Common myeloid progenitor, CD34-positive (primary cell): ENCODE results near the gene MGMT.

Experiments used
- CTCF ChIA-PET: fragments of 350-600 bp; sonication (Branson Sonifier 250); formaldehyde crosslinking; loops from one replicate; lab custom pipeline; 2021; ENCODE audit warnings: antibody characterized with exemption; lab: Charles Lee
- POLR2A ChIA-PET: fragments of 350-600 bp; sonication (Branson Sonifier 250); formaldehyde crosslinking; loops from one replicate; lab custom pipeline; 2021; ENCODE audit warnings: antibody characterized with exemption; lab: Charles Lee
- DNase-seq, 3 donors: peaks; one replicate each; pipeline versions ENCODE4 v3.0.0 to v3.0.0-alpha.2; 2013
- H3K27ac ChIP-seq, 2 experiments: 1 replicate in 1 of 2; 2 replicates in 1 of 2; pipeline ENCODE4 v1.7.0; 2013; ENCODE audit warnings: inconsistent platforms in 2 of 2, low read length in 2 of 2, mild to moderate bottlenecking in 2 of 2, low read depth in 1 of 2, moderate library complexity in 1 of 2; ENCODE audit not compliant: severe bottlenecking in 2 of 2, insufficient read depth in 1 of 2, poor library complexity in 1 of 2
- H3K27me3 ChIP-seq, 5 experiments: replicated peaks in 2 of 5; 1 replicate in 3 of 5; 2 replicates in 2 of 5; pipeline versions ENCODE4 v1.6.1 to v1.7.0; 2013; ENCODE audit warnings: low read length in 4 of 5, mild to moderate bottlenecking in 2 of 5, moderate library complexity in 2 of 5, inconsistent platforms in 1 of 5; ENCODE audit not compliant: insufficient read depth in 5 of 5, control insufficient read depth in 4 of 5
- H3K36me3 ChIP-seq, 4 experiments: 1 replicate in 2 of 4; 2 replicates in 2 of 4; pipeline versions ENCODE4 v1.6.1 to v1.7.0; 2013; ENCODE audit warnings: low read length in 3 of 4, control low read depth in 1 of 4, mild to moderate bottlenecking in 1 of 4; ENCODE audit not compliant: control insufficient read depth in 4 of 4, insufficient read depth in 4 of 4
- H3K4me1 ChIP-seq, 4 experiments: 1 replicate in 3 of 4; 2 replicates in 1 of 4; pipeline versions ENCODE4 v1.6.1 to v1.7.1; 2013; ENCODE audit warnings: low read length in 3 of 4, mild to moderate bottlenecking in 3 of 4, control low read depth in 1 of 4, inconsistent platforms in 1 of 4, moderate library complexity in 1 of 4; ENCODE audit not compliant: control insufficient read depth in 4 of 4, insufficient read depth in 4 of 4; ENCODE audit errors: control extremely low read depth in 1 of 4
- H3K4me3 ChIP-seq, 7 experiments: 1 replicate in 4 of 7; 2 replicates in 3 of 7; pipeline versions ENCODE4 v1.5.1 to v1.7.0; 2013; ENCODE audit warnings: mild to moderate bottlenecking in 7 of 7, low read length in 6 of 7, moderate library complexity in 6 of 7, inconsistent platforms in 2 of 7, low read depth in 2 of 7, control low read depth in 1 of 7; ENCODE audit not compliant: insufficient read depth in 4 of 7, control insufficient read depth in 1 of 7; ENCODE audit errors: extremely low read depth in 1 of 7
- H3K9me3 ChIP-seq, 5 experiments: 1 replicate in 4 of 5; 2 replicates in 1 of 5; pipeline versions ENCODE4 v1.6.1 to v1.7.1; 2013; ENCODE audit warnings: low read length in 4 of 5, mild to moderate bottlenecking in 2 of 5, inconsistent platforms in 1 of 5, low read depth in 1 of 5, moderate library complexity in 1 of 5; ENCODE audit not compliant: control insufficient read depth in 4 of 5, insufficient read depth in 2 of 5; ENCODE audit errors: control extremely low read depth in 1 of 5
- WGBS: methylation state at CpG from one replicate; pipeline ENCODE4 v1.1.5; 2013; ENCODE audit not compliant: insufficient coverage; 5-methylcytosine and 5-hydroxymethylcytosine counted together

The MGMT gene

GRCh38 chr10:129545261-129545660 lies 78.2 kb downstream of the MGMT start:
- Histone ChIP-seq H3K4me3 (no peak overlapping the region), H3K9me3 (peaks cover 0 to 4% (median 0%) of the 10 kb centered on the region in 5 experiments), H3K36me3 (peaks cover 0 to 4% (median under 1%) of the 10 kb centered on the region in 4 experiments), H3K27me3 (no peaks in the 10 kb centered on the region), H3K4me1 (no peaks in the 10 kb centered on the region), H3K27ac (no peak overlapping the region)
- DNase-seq: no peak
- ChIA-PET CTCF (no interaction called here), POLR2A (no interaction called here)
- 98% methylated on average over 6 of the region's 8 CpGs for WGBS

- peaks cover 0 to 5% (median 2%) of the 10 kb centered on the region in 4 experiments for H3K36me3 ChIP-seq
- CTCF ChIA-PET: no interaction called here
Measured at GRCh38 chr10:129546106-129546505, 79.1 kb downstream of the MGMT start.

GRCh38 chr10:129547608-129548007 lies 80.6 kb downstream of the MGMT start:
- Histone ChIP-seq H3K27ac (no peak overlapping the region), H3K4me3 (no peak overlapping the region), H3K36me3 (peaks cover 0 to 6% (median 2%) of the 10 kb centered on the region in 4 experiments), H3K27me3 (no peaks in the 10 kb centered on the region), H3K4me1 (no peaks in the 10 kb centered on the region), H3K9me3 (peaks cover 0 to 7% (median 0%) of the 10 kb centered on the region in 5 experiments)
- ChIA-PET POLR2A (interaction anchor here (0.7 kb wide), 1 partner anchor 41 kb away, joined by 3 read pairs; no protein-coding TSS in a partner anchor), CTCF (no interaction called here)
- DNase-seq: no peak
- 97% methylated on average over 6 of the region's 7 CpGs for WGBS

More at GRCh38 chr10:129546106-129546505, 79.1 kb downstream of the MGMT start:
- Histone ChIP-seq H3K27me3 (no peaks in the 10 kb centered on the region), H3K9me3 (peaks cover 0 to 7% (median 0%) of the 10 kb centered on the region in 5 experiments), H3K27ac (no peak overlapping the region), H3K4me1 (no peaks in the 10 kb centered on the region), H3K4me3 (no peak overlapping the region)
- POLR2A ChIA-PET: no interaction called here
- WGBS: 85% methylated on average over 8 of the region's 8 CpGs
- DNase-seq: no peak

GRCh38 chr10:129548600-129548999 lies 81.6 kb downstream of the MGMT start:
- H3K27me3 ChIP-seq: no peaks in the 10 kb centered on the region
- ChIA-PET CTCF (no interaction called here), POLR2A (no interaction called here)
- no peak overlapping the region for H3K27ac ChIP-seq
- H3K4me3 ChIP-seq: no peak overlapping the region
- DNase-seq: no peak
- WGBS: 100% methylated on average over 2 of the region's 10 CpGs
- H3K9me3 ChIP-seq: peaks cover 0 to 7% (median 0%) of the 10 kb centered on the region in 5 experiments
- H3K4me1 ChIP-seq: no peaks in the 10 kb centered on the region
- H3K36me3 ChIP-seq: peaks cover 0 to 6% (median 2%) of the 10 kb centered on the region in 4 experiments

- no peak overlapping the region for H3K27ac ChIP-seq
- H3K36me3 ChIP-seq: peaks cover 0 to 6% (median 2%) of the 10 kb centered on the region in 4 experiments
- POLR2A ChIA-PET: no interaction called here
- peaks cover 0 to 7% (median 0%) of the 10 kb centered on the region in 5 experiments for H3K9me3 ChIP-seq
- CTCF ChIA-PET: no interaction called here
- 92% methylated on average over 14 of the region's 16 CpGs for WGBS
- no peaks in the 10 kb centered on the region for H3K27me3 ChIP-seq
- no peaks in the 10 kb centered on the region for H3K4me1 ChIP-seq
- no peak overlapping the region for H3K4me3 ChIP-seq
- no peak for DNase-seq
Measured at GRCh38 chr10:129550076-129550475, 83.0 kb downstream of the MGMT start.

- Histone ChIP-seq H3K36me3 (peaks cover 0 to 6% (median 0%) of the 10 kb centered on the region in 4 experiments), H3K4me1 (no peaks in the 10 kb centered on the region), H3K27me3 (no peaks in the 10 kb centered on the region), H3K27ac (no peak overlapping the region), H3K4me3 (no peak overlapping the region), H3K9me3 (peaks cover 0 to 7% (median 0%) of the 10 kb centered on the region in 5 experiments)
- no peak for DNase-seq
- 93% methylated on average over 5 of the region's 10 CpGs for WGBS
- ChIA-PET CTCF (no interaction called here), POLR2A (no interaction called here)
Measured at GRCh38 chr10:129550658-129551057, 83.6 kb downstream of the MGMT start.

- WGBS: 96% methylated on average over 6 of the region's 14 CpGs
- Histone ChIP-seq H3K27me3 (no peaks in the 10 kb centered on the region), H3K36me3 (peaks cover 0 to 6% (median 0%) of the 10 kb centered on the region in 4 experiments), H3K9me3 (peaks cover 0 to 7% (median 0%) of the 10 kb centered on the region in 5 experiments), H3K4me1 (no peaks in the 10 kb centered on the region), H3K4me3 (no peak overlapping the region), H3K27ac (no peak overlapping the region)
- CTCF ChIA-PET: no interaction called here
- POLR2A ChIA-PET: no interaction called here
- no peak for DNase-seq
Measured at GRCh38 chr10:129552119-129552518, 85.1 kb downstream of the MGMT start.
